ENCODE measurements around the gene DLGAP1. TPM values are rescaled to one million over a fixed set of nuclear protein-coding genes. Genes with fewer than 3 reads are reported as not detected.
A peak's percentile ranks its signal among the peaks of the same experiment; 100 is the strongest.

Gene DLGAP1
- total and polyA plus RNA-seq, 4 donors: 0.75 to 6.6 (median 3.6) TPM

DNA sequence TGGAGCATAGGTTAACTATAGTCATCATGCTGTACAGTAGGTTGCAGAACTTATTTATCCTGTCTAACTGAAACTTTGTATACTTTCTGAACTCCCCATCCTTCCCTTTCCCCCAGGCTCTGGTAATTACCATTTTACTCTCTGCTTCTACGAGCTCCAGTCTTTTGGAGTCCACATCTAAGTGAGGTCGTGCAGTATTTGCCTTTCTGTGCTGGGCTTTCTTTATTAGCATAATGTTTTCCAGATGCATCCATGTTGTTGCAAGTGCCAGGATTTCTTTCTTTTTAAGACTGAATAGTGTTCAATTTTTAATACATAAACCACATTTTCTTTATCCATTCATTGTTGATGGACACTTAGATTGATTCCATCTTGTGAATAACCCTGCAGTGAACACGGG, 541.0 kb downstream of the DLGAP1 start:
- DNase-seq (no peak), ATAC-seq (ENCODE audit: low FRiP score) (no peak)
- intact Hi-C loops (cut with DNase I): loop anchor here in 1 of 2 donors (5.0 kb wide), 1 partner anchor 53 kb away; no protein-coding TSS in a partner anchor
- Histone ChIP-seq H3K27me3 (ENCODE audit: control insufficient read depth in 1 of 2, insufficient read depth in 2 of 2, low read length in 1 of 2) (no peaks in the 10 kb centered on the region), H3K9me3 (ENCODE audit: control insufficient read depth, low read length) (no peaks in the 10 kb centered on the region), H3K4me1 (ENCODE audit: control insufficient read depth in 1 of 2, insufficient read depth in 2 of 2, low read length in 2 of 2) (peaks cover 3% of the 10 kb centered on the region in 2 donors), H3K36me3 (ENCODE audit: control insufficient read depth in 1 of 2, insufficient read depth in 2 of 2, low read length in 1 of 2) (no peaks in the 10 kb centered on the region), H3K27ac (ENCODE audit: low read depth in 1 of 2, low read length in 2 of 2) (no peak overlapping the region), H3K4me3 (ENCODE audit: low read length in 2 of 2) (no peak overlapping the region)
- 67 to 74% methylated on average over 3 of the region's 3 CpGs for WGBS, 2 donors

DNA sequence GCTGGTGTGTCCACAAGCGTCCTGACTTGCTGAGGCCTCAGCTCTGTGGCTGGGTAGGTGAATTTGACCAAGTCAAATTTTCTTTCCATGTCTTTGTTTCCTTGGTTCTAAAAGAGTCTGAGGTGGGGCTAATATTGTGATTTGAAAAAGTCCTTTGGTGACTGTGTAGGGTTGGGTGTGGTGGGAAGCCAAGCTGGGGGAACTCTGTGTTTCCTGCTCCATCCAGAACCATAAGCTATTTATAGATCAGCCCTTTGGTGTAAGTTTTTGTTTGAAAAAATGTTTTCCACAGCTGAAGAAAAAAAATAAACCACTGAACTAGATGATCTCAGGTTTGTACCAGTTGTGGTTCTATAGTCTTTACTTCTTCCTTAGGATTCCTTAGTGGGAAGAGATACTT, 542.4 kb downstream of the DLGAP1 start:
- WGBS, 2 donors: 94% methylated on average over 1 of the region's 1 CpG
- DNase-seq (no peak), ATAC-seq (ENCODE audit: low FRiP score) (no peak)
- Histone ChIP-seq H3K27ac (ENCODE audit: low read depth in 1 of 2, low read length in 2 of 2) (no peak overlapping the region), H3K4me1 (ENCODE audit: control insufficient read depth in 1 of 2, insufficient read depth in 2 of 2, low read length in 2 of 2) (peaks cover 3 to 6% of the 10 kb centered on the region in 2 donors), H3K9me3 (ENCODE audit: control insufficient read depth, low read length) (no peaks in the 10 kb centered on the region), H3K27me3 (ENCODE audit: control insufficient read depth in 1 of 2, insufficient read depth in 2 of 2, low read length in 1 of 2) (no peaks in the 10 kb centered on the region), H3K4me3 (ENCODE audit: low read length in 2 of 2) (no peak overlapping the region), H3K36me3 (ENCODE audit: control insufficient read depth in 1 of 2, insufficient read depth in 2 of 2, low read length in 1 of 2) (no peaks in the 10 kb centered on the region)
- intact Hi-C loops (cut with DNase I): loop anchor here (2.0 to 5.0 kb wide), 2 partner anchors 54 to 55 kb away; no protein-coding TSS in a partner anchor

DNA sequence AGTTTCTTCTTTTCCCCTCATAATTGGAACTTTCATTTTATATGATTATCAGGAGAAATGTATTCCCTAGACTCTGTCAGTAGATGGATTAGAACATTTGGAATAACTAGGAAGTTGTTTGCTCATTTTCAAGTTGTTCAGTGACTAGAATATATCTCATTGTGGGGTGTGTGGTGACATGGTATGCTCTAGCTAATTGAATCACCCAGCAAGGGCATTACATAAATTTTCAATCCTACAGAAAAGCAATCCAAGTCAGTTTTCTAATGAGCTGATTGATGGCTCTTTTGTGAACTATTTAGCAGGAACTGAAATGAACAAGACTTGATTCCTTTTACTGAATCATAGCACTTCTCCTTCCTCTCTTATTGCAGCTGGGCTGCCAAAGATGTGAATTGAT, 543.7 kb downstream of the DLGAP1 start:
- intact Hi-C loops (cut with DNase I): loop anchor here in 1 of 2 donors (5.0 kb wide), 1 partner anchor 56 kb away; no protein-coding TSS in a partner anchor
- DNase-seq: no peak
- Histone ChIP-seq H3K4me3 (ENCODE audit: low read length in 2 of 2) (no peak overlapping the region), H3K27ac (ENCODE audit: low read depth in 1 of 2, low read length in 2 of 2) (no peak overlapping the region), H3K9me3 (ENCODE audit: control insufficient read depth, low read length) (no peaks in the 10 kb centered on the region), H3K36me3 (ENCODE audit: control insufficient read depth in 1 of 2, insufficient read depth in 2 of 2, low read length in 1 of 2) (no peaks in the 10 kb centered on the region), H3K27me3 (ENCODE audit: control insufficient read depth in 1 of 2, insufficient read depth in 2 of 2, low read length in 1 of 2) (no peaks in the 10 kb centered on the region), H3K4me1 (ENCODE audit: control insufficient read depth in 1 of 2, insufficient read depth in 2 of 2, low read length in 2 of 2) (peaks cover 3 to 9% of the 10 kb centered on the region in 2 donors)
- ATAC-seq (ENCODE audit: low FRiP score): no peak

DNA sequence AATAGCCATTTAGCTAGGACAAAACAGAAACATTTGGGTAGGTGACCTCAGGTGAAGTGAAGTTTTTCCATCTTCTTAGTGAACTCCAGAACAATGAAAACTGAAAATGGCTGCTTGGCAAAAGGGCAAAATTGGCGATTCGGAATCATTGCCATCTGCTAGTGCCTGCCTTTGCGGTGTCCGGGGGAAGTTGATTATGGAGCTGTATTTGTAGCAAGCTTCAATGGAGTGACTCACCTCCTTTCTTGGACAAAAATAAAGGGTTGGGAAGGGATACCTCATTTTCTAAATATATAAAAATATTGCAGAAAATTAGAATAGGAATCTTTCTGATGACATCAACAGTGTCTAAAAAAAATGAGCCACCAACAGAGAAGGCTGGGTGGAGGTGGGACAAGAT, 544.6 kb downstream of the DLGAP1 start:
- Histone ChIP-seq H3K9me3 (ENCODE audit: control insufficient read depth, low read length) (no peaks in the 10 kb centered on the region), H3K36me3 (ENCODE audit: control insufficient read depth in 1 of 2, insufficient read depth in 2 of 2, low read length in 1 of 2) (no peaks in the 10 kb centered on the region), H3K4me3 (ENCODE audit: low read length in 2 of 2) (no peak overlapping the region), H3K27ac (ENCODE audit: low read depth in 1 of 2, low read length in 2 of 2) (peak overlapping the region in 1 of 2 donors; percentile 43), H3K27me3 (ENCODE audit: control insufficient read depth in 1 of 2, insufficient read depth in 2 of 2, low read length in 1 of 2) (no peaks in the 10 kb centered on the region), H3K4me1 (ENCODE audit: control insufficient read depth in 1 of 2, insufficient read depth in 2 of 2, low read length in 2 of 2) (peaks cover 3 to 9% of the 10 kb centered on the region in 2 donors)
- peak; percentile 53 for ATAC-seq (ENCODE audit: low FRiP score)
- peak in 1 of 2 donors; percentile 46 for DNase-seq
- intact Hi-C loops (cut with DNase I): loop anchor here in 1 of 2 donors (5.0 kb wide), 1 partner anchor 57 kb away; no protein-coding TSS in a partner anchor
- WGBS, 2 donors: 3 to 10% methylated on average over 4 of the region's 4 CpGs

DNA sequence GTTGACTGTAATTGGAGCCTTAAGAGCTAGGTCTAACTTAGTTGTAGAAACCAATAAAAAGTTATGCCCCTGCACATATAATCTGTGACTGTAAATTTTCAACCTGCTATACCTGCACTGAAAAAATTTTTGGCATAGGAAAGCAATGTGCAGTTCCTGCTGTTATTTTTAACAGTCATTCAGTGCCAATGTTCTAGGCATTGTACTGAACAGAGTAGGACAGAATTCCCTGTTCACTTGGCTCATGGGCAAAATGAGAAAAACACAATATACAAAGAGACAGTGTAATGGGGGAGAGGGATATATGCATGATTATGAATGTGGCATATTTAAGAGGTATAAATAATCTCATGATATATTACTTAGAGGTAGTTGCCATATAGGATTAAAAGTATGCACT, 547.2 kb downstream of the DLGAP1 start:
- Histone ChIP-seq H3K36me3 (ENCODE audit: control insufficient read depth in 1 of 2, insufficient read depth in 2 of 2, low read length in 1 of 2) (no peaks in the 10 kb centered on the region), H3K4me3 (ENCODE audit: low read length in 2 of 2) (no peak overlapping the region), H3K27ac (ENCODE audit: low read depth in 1 of 2, low read length in 2 of 2) (no peak overlapping the region), H3K9me3 (ENCODE audit: control insufficient read depth, low read length) (no peaks in the 10 kb centered on the region), H3K27me3 (ENCODE audit: control insufficient read depth in 1 of 2, insufficient read depth in 2 of 2, low read length in 1 of 2) (no peaks in the 10 kb centered on the region), H3K4me1 (ENCODE audit: control insufficient read depth in 1 of 2, insufficient read depth in 2 of 2, low read length in 2 of 2) (peaks cover 3 to 9% of the 10 kb centered on the region in 2 donors)
- ATAC-seq (ENCODE audit: low FRiP score): no peak
- no peak for DNase-seq
- intact Hi-C loops (cut with DNase I): no loop called here

DNA sequence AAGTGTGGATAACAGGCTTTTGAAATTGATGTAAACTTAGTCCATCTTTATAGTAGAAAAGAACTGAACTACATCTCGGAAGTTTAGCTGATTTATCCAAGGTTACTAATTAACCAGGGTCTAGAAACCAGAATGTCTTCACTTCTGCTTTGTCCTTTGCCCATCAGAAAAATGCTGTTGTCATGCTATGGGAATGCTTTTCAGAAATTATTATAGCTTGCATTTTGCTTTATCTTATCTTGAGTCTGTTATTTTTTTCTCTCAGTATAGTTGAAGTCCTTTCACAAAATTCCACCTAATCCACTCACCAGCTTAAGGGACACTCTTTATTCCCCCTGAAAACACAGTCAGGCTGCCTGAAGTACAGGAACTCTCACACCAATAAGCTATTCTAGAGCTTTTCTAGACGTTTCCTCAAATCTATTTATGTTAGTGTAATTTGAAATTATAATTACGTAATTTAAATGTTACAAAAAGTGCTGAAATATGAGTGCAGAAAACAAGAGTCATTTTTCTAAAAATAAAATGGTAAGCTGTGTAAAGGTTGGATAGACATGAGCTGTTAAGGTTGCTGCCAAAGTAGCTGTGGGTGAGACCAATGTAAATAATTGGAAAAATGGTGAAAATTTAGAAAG, 548.9 kb downstream of the DLGAP1 start:
- DNase-seq: no peak
- H3K36me3 ChIP-seq (ENCODE audit: control insufficient read depth in 1 of 2, insufficient read depth in 2 of 2, low read length in 1 of 2): no peaks in the 10 kb centered on the region
- H3K4me3 ChIP-seq (ENCODE audit: low read length in 2 of 2): no peak overlapping the region
- peaks cover 0 to 9% of the 10 kb centered on the region in 2 donors for H3K4me1 ChIP-seq (ENCODE audit: control insufficient read depth in 1 of 2, insufficient read depth in 2 of 2, low read length in 2 of 2)
- no peaks in the 10 kb centered on the region for H3K27me3 ChIP-seq (ENCODE audit: control insufficient read depth in 1 of 2, insufficient read depth in 2 of 2, low read length in 1 of 2)
- 5 to 9% methylated on average over 3 of the region's 3 CpGs for WGBS, 2 donors
- no peak for ATAC-seq (ENCODE audit: low FRiP score)
- no peaks in the 10 kb centered on the region for H3K9me3 ChIP-seq (ENCODE audit: control insufficient read depth, low read length)
- H3K27ac ChIP-seq (ENCODE audit: low read depth in 1 of 2, low read length in 2 of 2): no peak overlapping the region
- intact Hi-C loops (cut with DNase I): no loop called here

DNA sequence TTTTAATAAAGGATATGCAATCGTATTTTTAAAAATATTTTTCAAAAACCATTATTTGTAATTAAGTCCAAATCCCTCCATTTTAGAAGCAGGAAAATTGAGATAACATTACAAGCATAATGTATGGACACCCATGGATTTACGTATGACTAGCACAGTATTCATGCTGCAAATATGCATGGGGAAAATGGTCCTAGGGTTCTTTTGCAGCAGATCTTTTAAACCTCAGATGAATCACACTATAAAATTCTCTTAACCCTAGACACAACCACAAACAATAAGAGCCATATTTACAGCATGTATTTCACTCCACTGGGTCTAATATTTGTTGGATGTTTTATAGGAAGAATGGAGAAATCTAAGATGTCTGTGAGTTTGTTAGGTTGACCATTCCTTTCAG, 551.8 kb downstream of the DLGAP1 start:
- Histone ChIP-seq H3K36me3 (ENCODE audit: control insufficient read depth in 1 of 2, insufficient read depth in 2 of 2, low read length in 1 of 2) (no peaks in the 10 kb centered on the region), H3K27ac (ENCODE audit: low read depth in 1 of 2, low read length in 2 of 2) (no peak overlapping the region), H3K4me1 (ENCODE audit: control insufficient read depth in 1 of 2, insufficient read depth in 2 of 2, low read length in 2 of 2) (peaks cover 0 to 7% of the 10 kb centered on the region in 2 donors), H3K27me3 (ENCODE audit: control insufficient read depth in 1 of 2, insufficient read depth in 2 of 2, low read length in 1 of 2) (no peaks in the 10 kb centered on the region), H3K9me3 (ENCODE audit: control insufficient read depth, low read length) (no peaks in the 10 kb centered on the region), H3K4me3 (ENCODE audit: low read length in 2 of 2) (no peak overlapping the region)
- intact Hi-C loops (cut with DNase I): no loop called here
- WGBS, 2 donors: 86 to 91% methylated on average over 2 of the region's 2 CpGs
- no peak for DNase-seq
- ATAC-seq (ENCODE audit: low FRiP score): no peak

DNA sequence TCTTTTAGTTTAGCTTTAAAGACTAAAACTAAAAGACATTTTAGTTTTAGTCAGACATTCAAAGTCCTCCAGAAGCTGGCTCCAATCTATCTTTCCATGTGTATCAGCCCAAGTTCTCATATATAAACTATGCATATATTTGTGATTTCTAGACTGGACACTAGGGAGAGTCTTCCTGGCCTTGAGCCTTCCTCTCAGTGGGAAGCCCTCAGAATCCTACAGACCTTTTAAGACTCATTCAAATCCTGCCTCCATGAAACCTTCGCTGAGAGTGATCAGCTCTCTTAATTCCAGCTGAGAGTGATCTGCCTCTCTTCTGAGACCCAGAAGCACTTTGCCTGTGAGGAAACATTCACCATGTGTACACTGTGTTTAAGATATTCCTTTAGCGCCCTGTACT, 552.4 kb downstream of the DLGAP1 start:
- H3K27me3 ChIP-seq (ENCODE audit: control insufficient read depth in 1 of 2, insufficient read depth in 2 of 2, low read length in 1 of 2): no peaks in the 10 kb centered on the region
- H3K9me3 ChIP-seq (ENCODE audit: control insufficient read depth, low read length): no peaks in the 10 kb centered on the region
- 96 to 99% methylated on average over 2 of the region's 2 CpGs for WGBS, 2 donors
- no peak for ATAC-seq (ENCODE audit: low FRiP score)
- no peak for DNase-seq
- H3K4me1 ChIP-seq (ENCODE audit: control insufficient read depth in 1 of 2, insufficient read depth in 2 of 2, low read length in 2 of 2): peaks cover 0 to 3% of the 10 kb centered on the region in 2 donors
- no peaks in the 10 kb centered on the region for H3K36me3 ChIP-seq (ENCODE audit: control insufficient read depth in 1 of 2, insufficient read depth in 2 of 2, low read length in 1 of 2)
- no peak overlapping the region for H3K4me3 ChIP-seq (ENCODE audit: low read length in 2 of 2)
- intact Hi-C loops (cut with DNase I): no loop called here
- no peak overlapping the region for H3K27ac ChIP-seq (ENCODE audit: low read depth in 1 of 2, low read length in 2 of 2)

DNA sequence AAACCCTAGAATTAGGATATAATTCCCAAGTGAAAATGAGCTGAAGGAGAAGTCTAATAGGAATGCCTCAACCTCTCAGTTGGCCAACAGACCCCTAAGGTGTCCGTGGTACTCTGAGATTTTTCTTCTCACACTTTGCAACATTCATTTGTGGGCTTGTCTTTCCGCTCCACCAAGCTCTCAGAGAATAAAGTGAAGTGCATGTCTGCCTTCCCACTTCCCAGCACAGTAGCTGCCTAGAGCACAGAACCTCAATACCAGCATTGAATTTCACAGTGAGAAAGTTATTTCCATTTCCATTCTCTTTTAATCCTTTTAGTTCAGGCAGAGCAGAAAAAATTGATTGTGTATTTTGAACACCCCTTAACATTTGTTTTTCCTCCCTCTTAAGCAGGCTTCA, 553.3 kb downstream of the DLGAP1 start:
- WGBS, 2 donors: 97% methylated on average over 2 of the region's 2 CpGs
- Histone ChIP-seq H3K4me1 (ENCODE audit: control insufficient read depth in 1 of 2, insufficient read depth in 2 of 2, low read length in 2 of 2) (no peaks in the 10 kb centered on the region), H3K27me3 (ENCODE audit: control insufficient read depth in 1 of 2, insufficient read depth in 2 of 2, low read length in 1 of 2) (no peaks in the 10 kb centered on the region), H3K36me3 (ENCODE audit: control insufficient read depth in 1 of 2, insufficient read depth in 2 of 2, low read length in 1 of 2) (no peaks in the 10 kb centered on the region), H3K9me3 (ENCODE audit: control insufficient read depth, low read length) (no peaks in the 10 kb centered on the region), H3K4me3 (ENCODE audit: low read length in 2 of 2) (no peak overlapping the region), H3K27ac (ENCODE audit: low read depth in 1 of 2, low read length in 2 of 2) (no peak overlapping the region)
- ATAC-seq (ENCODE audit: low FRiP score) (no peak), DNase-seq (no peak)
- intact Hi-C loops (cut with DNase I): no loop called here

Measured in aorta (tissue), 5 donors.